PC-3 (cell line): ENCODE data around the gene MACROD2.

Source experiments
- CTCF ChIP-seq: fragments of 300-600 bp; sonication (generic); conservative IDR thresholded peaks from 2 replicates; pipeline ENCODE4 v1.5.1; 2017; ENCODE audit warnings: antibody characterized with exemption, low read depth, mild to moderate bottlenecking, low read length
- EZH2 ChIP-seq: fragments of 300-600 bp; sonication (generic); IDR thresholded peaks from one replicate; pipeline ENCODE4 v1.6.1; 2017; ENCODE audit warnings: antibody characterized with exemption, mild to moderate bottlenecking, low read length; ENCODE audit not compliant: unreplicated experiment
- EZH2phosphoT487 ChIP-seq: fragments of 300-600 bp; sonication (generic); IDR thresholded peaks from 2 replicates; pipeline ENCODE4 v1.6.1; 2018; ENCODE audit warnings: mild to moderate bottlenecking, antibody characterized with exemption, low read length, borderline replicate concordance

GRCh38 chr20:15176929-15177328 lies 1181.6 kb downstream of the MACROD2 start:
- TF ChIP-seq CTCF (no peak), EZH2 (no peak), EZH2phosphoT487 (no peak)
